HG02885 (cell line): ENCODE data around the gene PHKA1.
"Not testable (repeated sequence)": the region's sequence is repeated elsewhere in the genome, so short reads cannot be mapped to it uniquely, and the experiment has no call there.

Experiments used
- ATAC-seq: cut with Tn5 transposase; IDR thresholded peaks from one replicate; pipeline ENCODE4 v1.9.1; 2021; ENCODE audit warnings: mild to moderate bottlenecking; ENCODE audit not compliant: unreplicated experiment, poor library complexity

The PHKA1 gene

DNA sequence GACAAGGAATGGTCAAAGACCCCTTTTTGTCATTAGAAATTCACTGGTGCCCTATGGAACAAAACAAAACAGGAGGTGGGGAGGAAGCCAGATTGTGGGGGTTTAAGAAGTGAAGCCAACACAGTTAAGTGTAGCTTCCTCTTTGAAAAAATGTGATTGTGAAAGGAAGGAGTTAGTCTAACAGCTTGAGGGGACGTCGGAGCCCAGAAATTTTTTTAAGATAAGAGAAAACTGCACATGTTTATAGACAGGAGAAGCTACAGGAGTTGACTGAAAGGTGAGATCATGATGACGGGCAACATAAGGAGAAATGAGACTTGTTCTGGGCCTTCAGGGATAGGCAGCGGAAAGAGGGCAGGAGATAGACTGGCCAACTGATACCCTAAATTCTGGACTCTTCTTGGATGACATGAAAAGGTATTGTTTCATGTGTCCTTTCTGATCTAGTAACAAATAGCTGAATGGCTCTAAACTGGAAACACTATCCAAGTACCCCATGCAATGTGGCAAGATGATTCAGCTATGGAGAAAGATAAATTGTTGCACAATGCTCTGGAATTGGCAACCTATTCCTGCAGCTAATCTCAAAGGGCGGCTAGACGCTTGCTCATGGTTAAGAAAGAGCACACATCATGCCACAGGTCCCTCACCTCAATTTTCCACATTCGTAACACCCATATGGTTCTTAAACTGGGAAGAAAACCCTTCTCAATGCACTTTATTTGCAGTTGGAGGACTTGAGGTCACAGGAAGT is 137.8 kb downstream of the PHKA1 start:
- no peak for ATAC-seq

DNA sequence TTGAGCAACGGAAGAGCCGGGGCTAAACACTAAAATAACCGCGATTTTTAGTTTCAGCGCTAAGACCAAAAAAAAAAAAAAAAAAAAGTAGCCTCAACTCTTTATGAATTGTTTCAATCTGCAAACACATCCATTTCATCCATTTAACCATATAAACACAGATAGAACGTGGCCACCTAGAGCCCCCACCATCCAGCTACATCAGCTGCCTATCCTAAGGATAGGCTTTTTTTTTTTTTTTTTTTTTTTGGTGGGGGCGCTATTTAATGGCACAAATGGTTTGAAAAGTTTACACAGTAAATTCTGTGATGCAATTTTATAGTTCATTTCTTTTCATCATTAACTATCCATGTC is 141.0 kb downstream of the PHKA1 start:
- ATAC-seq = peak; percentile 29

DNA sequence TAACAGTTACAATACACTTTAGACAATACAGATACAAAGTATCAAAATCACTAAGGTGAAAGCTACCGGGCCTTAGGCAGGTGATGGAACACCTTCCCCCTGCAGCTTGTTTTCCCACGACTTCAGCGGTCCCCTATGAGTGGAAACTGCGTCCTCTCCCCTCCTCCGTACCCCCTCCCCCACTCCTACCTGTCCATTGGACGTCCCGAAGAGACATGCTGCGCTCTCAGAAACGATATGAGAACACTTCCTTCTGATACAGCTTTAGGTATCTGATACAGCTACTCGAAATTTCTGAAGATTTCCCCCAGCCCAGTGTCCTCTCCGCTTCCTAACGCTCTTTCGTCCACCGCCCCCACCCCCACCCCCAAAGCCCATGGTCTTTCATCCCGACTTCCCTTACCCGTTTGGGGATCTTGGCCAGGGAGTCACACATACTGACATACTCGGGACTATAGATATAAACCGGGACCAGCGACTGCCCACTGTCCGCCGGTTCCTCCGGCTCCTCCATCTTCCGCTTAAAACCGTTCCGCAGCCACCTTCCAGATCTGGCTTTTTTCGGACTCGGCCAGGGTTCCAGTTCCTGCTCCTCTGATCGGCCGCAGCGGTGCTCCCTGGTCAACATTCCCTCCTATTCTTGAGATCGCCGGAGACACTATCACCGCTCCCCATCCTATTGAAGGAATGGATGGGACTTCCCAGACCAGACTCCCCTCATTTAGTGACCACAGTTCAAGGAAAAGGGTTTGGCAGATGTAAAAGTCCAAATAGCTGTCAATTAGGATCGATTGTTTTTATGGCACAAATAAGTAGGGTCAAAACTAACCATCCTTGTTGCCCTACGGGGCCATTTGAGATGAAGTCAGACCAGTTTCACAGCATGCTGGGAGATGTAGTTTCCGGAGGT is 141.6 kb downstream of the PHKA1 start, which contains the start of gene HDAC8:
Gene HDAC8 (minus strand): TSS at position 596 of the 910 bp plus-strand sequence. CDS start 82 bp downstream, at position 514.
- ATAC-seq = peak; percentile 99

DNA sequence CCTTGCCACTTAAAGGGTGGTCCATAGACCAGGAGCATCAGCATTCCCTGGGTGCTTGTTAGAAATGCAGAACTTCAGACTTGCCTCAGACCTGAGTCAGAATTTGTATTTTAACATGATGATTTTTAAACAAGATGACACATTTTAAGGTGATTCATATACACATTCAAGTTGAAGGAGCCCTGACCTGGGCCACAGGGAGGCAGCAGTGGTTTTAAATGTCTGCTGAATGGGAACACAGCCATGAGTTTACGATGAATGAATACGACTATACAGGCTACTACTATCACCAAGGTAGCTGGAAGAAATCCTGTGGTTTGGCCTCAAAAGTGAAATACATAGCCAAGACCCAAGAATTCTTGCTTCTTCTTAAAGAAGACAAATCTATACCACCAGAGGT is 144.3 kb downstream of the PHKA1 start:
- ATAC-seq = no peak

DNA sequence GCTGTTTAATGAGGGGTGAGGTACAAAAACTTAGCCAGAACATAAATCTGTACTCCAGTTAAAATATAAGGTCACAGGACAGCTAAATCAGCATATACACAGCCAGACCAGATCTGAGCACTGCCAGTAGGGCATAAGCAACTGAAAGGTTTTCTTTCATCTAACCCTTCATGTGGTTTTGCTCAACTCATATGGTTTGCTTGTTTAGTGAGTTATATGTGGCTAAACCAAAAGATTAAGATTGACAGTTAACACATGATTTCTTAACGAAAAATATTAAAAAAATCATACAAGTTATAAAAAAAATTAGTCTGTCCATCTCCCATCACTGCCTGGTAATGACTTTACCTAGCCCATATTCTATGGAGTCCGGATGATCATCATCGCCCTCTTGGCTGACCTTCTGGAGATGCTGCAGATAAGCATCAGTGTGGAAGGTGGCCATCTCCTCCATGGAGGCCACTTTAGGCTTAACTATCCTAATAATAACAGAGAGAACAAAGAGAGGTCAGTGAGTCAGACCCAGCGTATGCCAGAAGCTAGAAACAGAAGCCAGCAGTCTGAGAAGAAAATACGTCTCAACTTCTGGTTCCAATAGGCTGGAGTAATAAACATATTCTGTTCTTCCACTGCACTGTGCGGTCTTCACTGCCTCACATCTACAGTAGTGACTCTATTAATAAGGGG is 145.6 kb downstream of the PHKA1 start:
- no peak for ATAC-seq

DNA sequence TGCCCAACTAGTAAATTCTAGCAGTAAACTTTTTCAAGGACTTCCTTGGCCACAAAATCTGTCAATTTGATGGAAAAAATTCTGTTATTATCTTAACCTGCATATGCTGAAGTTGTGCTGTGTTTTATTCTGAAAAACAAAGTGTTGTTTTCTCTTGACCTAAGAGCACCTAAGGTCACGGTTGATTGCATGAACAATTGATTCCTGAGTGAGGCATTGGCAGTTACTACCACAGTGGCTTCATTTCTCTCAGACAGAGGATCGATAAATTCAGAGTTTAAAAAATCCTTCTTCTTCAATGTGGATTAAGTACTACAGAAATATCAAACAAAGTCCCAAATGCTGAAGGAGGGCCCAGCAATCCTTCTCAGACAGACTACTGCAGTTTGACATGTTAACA is 147.7 kb downstream of the PHKA1 start:
- no peak for ATAC-seq

DNA sequence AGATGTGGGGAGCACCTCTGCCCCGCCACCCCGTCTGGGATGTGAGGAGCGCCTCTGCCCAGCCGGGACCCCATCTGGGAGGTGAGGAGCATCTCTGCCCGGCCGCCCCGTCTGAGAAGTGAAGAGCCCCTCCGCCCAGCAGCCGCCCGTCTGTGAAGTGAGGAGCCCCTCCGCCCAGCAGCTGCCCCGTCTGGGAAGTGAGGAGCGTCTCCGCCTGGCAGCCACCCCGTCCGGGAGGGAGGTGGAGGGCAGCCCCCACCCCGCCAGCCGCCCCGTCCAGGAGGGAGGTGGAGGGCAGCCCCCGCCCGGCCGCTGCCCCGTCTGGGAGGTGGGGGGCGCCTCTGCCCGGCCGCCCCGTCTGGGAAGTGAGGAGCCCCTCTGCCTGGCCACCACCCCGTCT is 154.5 kb downstream of the PHKA1 start:
- ATAC-seq = not testable (repeated sequence)

DNA sequence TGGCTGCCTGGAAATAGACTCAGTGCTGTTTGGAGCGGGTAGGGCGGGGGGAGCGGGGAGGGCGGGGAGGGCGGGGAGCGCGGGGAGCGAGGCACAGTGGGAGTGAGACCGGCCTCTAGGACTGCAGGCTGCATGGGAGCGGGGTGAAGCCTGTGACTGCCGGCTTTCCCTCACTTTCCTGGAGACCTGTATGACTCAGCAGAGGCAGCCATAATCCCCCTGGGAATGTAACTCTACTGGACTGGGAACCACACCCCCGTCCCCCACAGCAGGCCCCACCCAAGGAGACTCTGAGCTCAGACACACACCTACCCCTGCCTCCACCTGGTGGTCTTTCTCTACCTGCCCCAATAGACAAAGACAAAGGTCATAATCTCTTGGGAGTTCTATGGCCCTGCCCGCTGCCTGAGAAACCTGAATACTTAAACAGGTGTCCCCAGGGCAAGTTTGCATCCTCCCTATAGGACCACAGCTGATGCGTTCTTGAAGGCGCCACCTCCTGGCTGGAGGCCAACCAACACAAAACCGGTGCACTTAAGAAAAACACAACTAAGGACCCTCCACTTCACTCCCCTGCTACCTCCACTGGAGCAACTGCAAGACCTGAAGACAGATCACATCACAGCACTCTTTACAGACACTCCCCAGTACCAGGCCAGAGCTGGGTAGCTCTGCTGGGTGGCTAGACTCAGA is 159.5 kb downstream of the PHKA1 start:
- no peak for ATAC-seq

DNA sequence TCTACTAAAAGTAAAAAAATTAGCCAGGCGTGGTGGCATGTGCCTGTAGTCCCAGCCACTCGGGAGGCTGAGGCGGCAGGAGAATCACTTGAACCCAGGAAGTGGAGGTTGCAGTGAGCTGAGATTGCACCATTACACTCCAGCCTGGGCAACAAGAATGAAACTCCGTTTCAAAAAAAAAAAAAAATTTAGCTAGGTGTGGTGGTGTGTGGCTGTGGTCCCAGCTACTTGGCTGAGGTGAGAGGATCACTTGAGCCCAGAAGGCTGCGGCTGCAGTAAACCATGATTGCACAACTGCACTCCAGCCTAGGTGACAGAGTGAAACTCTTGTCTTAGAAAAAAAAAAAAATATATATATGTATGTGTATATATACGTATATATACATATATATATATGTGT is 161.7 kb downstream of the PHKA1 start:
- ATAC-seq = not testable (repeated sequence)

DNA sequence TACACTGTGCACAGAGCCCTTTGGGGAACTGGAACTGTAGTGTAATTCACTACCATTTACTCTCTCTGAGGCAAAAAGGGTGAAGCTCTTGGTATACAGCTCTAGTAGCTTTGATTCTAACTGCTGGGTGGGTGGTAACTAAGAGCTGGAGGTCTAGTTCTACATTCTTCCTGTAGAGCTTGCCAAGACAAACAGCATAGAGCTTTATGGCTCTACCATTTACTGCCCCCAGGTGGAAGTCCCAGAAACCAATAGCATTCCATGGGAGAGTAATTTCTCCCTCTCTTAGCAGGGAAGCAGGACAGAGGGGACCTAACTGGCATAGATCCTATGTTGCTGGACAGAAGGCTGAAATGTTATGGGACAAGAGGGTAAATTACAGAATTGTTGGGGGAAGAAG is 168.1 kb downstream of the PHKA1 start:
- no peak for ATAC-seq

DNA sequence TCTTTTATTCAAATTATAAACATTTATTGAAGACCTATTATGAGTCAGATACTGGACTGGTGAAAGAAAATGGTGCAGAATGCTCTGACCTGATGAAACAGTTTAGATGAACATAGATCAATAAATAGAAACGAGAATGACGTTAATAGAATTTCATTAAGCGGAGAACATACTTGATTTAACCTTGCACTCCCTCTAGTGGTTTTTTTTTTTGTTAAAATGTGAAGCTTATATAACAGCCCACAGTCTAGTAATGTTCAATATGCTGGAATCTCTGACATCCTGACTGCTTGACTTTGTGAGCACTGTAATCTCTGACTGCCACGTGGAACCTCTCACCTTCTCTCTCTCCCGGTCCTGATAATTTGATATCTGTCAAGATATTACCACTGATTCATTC is 173.8 kb downstream of the PHKA1 start:
- no peak for ATAC-seq

DNA sequence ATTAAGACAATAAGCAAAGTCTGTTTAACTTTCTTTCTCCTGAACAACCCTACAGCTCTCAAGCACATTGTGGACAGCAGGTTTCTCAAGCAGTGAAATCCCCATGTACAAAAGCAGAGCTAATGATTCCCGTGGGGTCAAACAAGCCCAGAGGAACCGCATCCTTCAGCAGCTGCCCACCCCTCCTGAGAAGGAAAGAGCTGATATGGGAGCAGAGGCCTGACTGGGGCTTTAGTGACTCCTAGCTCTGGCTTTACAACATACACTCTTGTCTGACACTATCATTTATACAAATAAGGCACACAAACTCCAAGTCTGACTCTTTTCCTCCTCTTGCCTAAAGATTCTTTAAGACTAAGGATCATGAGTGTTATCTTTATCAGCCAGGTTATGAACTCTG is 174.3 kb downstream of the PHKA1 start:
- ATAC-seq = no peak

DNA sequence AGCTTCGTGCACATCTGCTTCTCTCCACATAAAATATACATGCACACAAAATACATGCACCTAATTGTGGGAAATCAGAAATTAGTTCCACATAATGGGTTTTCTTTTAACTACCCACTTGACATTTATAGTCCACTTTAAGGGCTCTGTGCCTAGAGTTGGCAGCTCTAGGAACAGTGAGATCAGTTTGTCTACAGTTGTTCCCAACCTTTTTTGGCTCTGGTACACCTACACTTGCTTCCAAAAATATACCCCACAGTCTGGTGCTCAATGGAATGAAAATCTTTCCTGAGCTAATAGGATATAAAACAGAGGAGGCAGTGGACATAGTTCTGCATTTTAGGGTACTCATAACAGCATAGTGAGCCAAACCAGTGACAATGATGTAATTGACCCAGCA is 177.6 kb downstream of the PHKA1 start:
- ATAC-seq = no peak

DNA sequence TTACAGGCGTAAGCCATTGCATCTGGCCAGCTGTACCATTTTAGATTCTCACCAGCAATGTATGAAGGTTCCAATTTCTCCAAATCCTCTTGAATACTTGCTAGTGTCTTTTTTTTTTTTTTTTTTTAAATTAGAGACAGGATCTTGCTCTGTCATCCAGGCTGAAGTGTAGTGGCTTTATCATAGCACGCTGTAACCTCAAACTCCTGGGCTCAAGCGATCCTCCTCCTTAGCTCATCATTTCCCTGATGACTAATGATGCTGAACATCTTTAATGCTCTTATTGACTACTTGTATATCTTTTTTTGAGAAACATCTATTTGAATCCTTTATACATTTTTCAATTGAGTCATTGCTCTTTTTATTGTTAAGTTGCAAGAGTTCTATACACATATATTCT is 181.7 kb downstream of the PHKA1 start:
- ATAC-seq = no peak
